Effector memory CD4-positive, alpha-beta T cell (primary cell): ENCODE results near the gene NARF.
"Not testable (repeated sequence)": the region's sequence is repeated elsewhere in the genome, so short reads cannot be mapped to it uniquely, and the experiment has no call there.

Experiments used
- DNase-seq, 3 donors: peaks; one replicate each; pipeline ENCODE4 v3.0.0-alpha.2; 2020
- H3K27ac ChIP-seq: 2 replicates; pipeline ENCODE4 v1.7.0; 2013; ENCODE audit warnings: mild to moderate bottlenecking, low read length, moderate library complexity; ENCODE audit not compliant: insufficient read depth, poor library complexity, severe bottlenecking
- H3K27me3 ChIP-seq: replicated peaks from 2 replicates; pipeline ENCODE4 v1.7.0; 2013; ENCODE audit warnings: mild to moderate bottlenecking, low read length; ENCODE audit not compliant: insufficient read depth, control insufficient read depth, poor library complexity, severe bottlenecking
- H3K36me3 ChIP-seq: 2 replicates; pipeline ENCODE4 v1.7.0; 2013; ENCODE audit warnings: mild to moderate bottlenecking, low read length, moderate library complexity; ENCODE audit not compliant: control insufficient read depth, insufficient read depth
- H3K4me1 ChIP-seq: 2 replicates; pipeline ENCODE4 v1.7.0; 2013; ENCODE audit warnings: low read length, mild to moderate bottlenecking; ENCODE audit not compliant: control insufficient read depth, insufficient read depth, poor library complexity, severe bottlenecking
- H3K4me3 ChIP-seq: 2 replicates; pipeline ENCODE4 v1.7.0; 2013; ENCODE audit warnings: low read length, low read depth, mild to moderate bottlenecking; ENCODE audit not compliant: insufficient read depth, poor library complexity, severe bottlenecking
- H3K9me3 ChIP-seq: 2 replicates; pipeline ENCODE4 v1.7.0; 2013; ENCODE audit warnings: mild to moderate bottlenecking, low read length, moderate library complexity; ENCODE audit not compliant: control insufficient read depth
- total RNA-seq, 3 donors: gene quantifications; one replicate each; lab custom pipeline; 2026; lab: John Stamatoyannopoulos, UW

NARF gene
- total RNA-seq: 65.2 to 81.3 (median 78.4) reads per million in 3 donors

- Histone ChIP-seq H3K27me3 (no peaks in the 10 kb centered on the region), H3K9me3 (no peaks in the 10 kb centered on the region), H3K36me3 (peaks cover 26% of the 10 kb centered on the region), H3K4me1 (peaks cover 9% of the 10 kb centered on the region), H3K27ac (peak within 1 kb of the TSS; percentile 97), H3K4me3 (peak within 1 kb of the TSS; percentile 63)
- DNase-seq: peak; percentile 92 to 96 (median 94)
Measured at GRCh38 chr17:82458179-82458884, at the start of gene NARF. TSS of gene NARF (plus strand) at chr17:82458741. CDS start at chr17:82458804, 63 bp downstream.

- no peak overlapping the region for H3K4me3 ChIP-seq
- no peak for DNase-seq
- H3K27me3 ChIP-seq: no peaks in the 10 kb centered on the region
- peaks cover 3% of the 10 kb centered on the region for H3K36me3 ChIP-seq
- H3K27ac ChIP-seq: no peak overlapping the region
- no peaks in the 10 kb centered on the region for H3K9me3 ChIP-seq
- no peaks in the 10 kb centered on the region for H3K4me1 ChIP-seq
Measured at GRCh38 chr17:82408938-82409318, 49.6 kb upstream of the NARF start.

GRCh38 chr17:82410014-82410716, 48.4 kb upstream of the NARF start:
- no peak overlapping the region for H3K27ac ChIP-seq
- no peak for DNase-seq
- no peak overlapping the region for H3K4me3 ChIP-seq
- H3K4me1 ChIP-seq: no peaks in the 10 kb centered on the region
- no peaks in the 10 kb centered on the region for H3K27me3 ChIP-seq
- no peaks in the 10 kb centered on the region for H3K9me3 ChIP-seq
- H3K36me3 ChIP-seq: peaks cover 3% of the 10 kb centered on the region

- H3K36me3 ChIP-seq: peaks cover 3% of the 10 kb centered on the region
- DNase-seq: no peak
- H3K4me1 ChIP-seq: no peaks in the 10 kb centered on the region
- no peaks in the 10 kb centered on the region for H3K9me3 ChIP-seq
- H3K4me3 ChIP-seq: no peak overlapping the region
- H3K27me3 ChIP-seq: no peaks in the 10 kb centered on the region
- no peak overlapping the region for H3K27ac ChIP-seq
Measured at GRCh38 chr17:82411396-82412053, 47.0 kb upstream of the NARF start.

- not testable (repeated sequence) for H3K36me3 ChIP-seq, H3K4me3 ChIP-seq, H3K27me3 ChIP-seq, H3K27ac ChIP-seq, H3K4me1 ChIP-seq, H3K9me3 ChIP-seq, DNase-seq
Measured at GRCh38 chr17:82412081-82412480, 46.5 kb upstream of the NARF start.

GRCh38 chr17:82412535-82413520, 45.7 kb upstream of the NARF start:
- Histone ChIP-seq H3K4me1 (no peaks in the 10 kb centered on the region), H3K27ac (no peak overlapping the region), H3K27me3 (no peaks in the 10 kb centered on the region), H3K4me3 (no peak overlapping the region), H3K36me3 (peaks cover 3% of the 10 kb centered on the region), H3K9me3 (no peaks in the 10 kb centered on the region)
- DNase-seq: no peak

- H3K4me1 ChIP-seq: peaks cover 6% of the 10 kb centered on the region
- H3K9me3 ChIP-seq: no peaks in the 10 kb centered on the region
- no peaks in the 10 kb centered on the region for H3K27me3 ChIP-seq
- H3K4me3 ChIP-seq: no peak overlapping the region
- H3K27ac ChIP-seq: no peak overlapping the region
- H3K36me3 ChIP-seq: peaks cover 3% of the 10 kb centered on the region
- peak; percentile 27 to 45 (median 41) for DNase-seq
Measured at GRCh38 chr17:82414548-82415281, 43.8 kb upstream of the NARF start.

GRCh38 chr17:82415336-82415735, 43.2 kb upstream of the NARF start:
- no peaks in the 10 kb centered on the region for H3K27me3 ChIP-seq
- DNase-seq: no peak
- no peaks in the 10 kb centered on the region for H3K9me3 ChIP-seq
- H3K36me3 ChIP-seq: peaks cover 3% of the 10 kb centered on the region
- H3K27ac ChIP-seq: no peak overlapping the region
- H3K4me3 ChIP-seq: no peak overlapping the region
- peaks cover 6% of the 10 kb centered on the region for H3K4me1 ChIP-seq

GRCh38 chr17:82415786-82416185, 42.8 kb upstream of the NARF start:
- no peaks in the 10 kb centered on the region for H3K27me3 ChIP-seq
- no peak for DNase-seq
- peaks cover 5% of the 10 kb centered on the region for H3K36me3 ChIP-seq
- no peak overlapping the region for H3K4me3 ChIP-seq
- peaks cover 6% of the 10 kb centered on the region for H3K4me1 ChIP-seq
- H3K9me3 ChIP-seq: no peaks in the 10 kb centered on the region
- no peak overlapping the region for H3K27ac ChIP-seq
